Dermis lymphatic vessel endothelial cell (primary cell): ENCODE data around the gene PIGO. TPM values are rescaled to one million over a fixed set of nuclear protein-coding genes. Genes with fewer than 3 reads are reported as not detected.

Experiments
- total RNA-seq: library from RNA; depleted of rRNA; stranded (reverse); fragments of >200 nt; gene quantifications from 2 replicates; pipeline ENCODE4 v1.2.1, GENCODE V29; 2014

PIGO gene
- total RNA-seq, result 7.2 and 7.3 TPM in 2 replicates

DNA sequence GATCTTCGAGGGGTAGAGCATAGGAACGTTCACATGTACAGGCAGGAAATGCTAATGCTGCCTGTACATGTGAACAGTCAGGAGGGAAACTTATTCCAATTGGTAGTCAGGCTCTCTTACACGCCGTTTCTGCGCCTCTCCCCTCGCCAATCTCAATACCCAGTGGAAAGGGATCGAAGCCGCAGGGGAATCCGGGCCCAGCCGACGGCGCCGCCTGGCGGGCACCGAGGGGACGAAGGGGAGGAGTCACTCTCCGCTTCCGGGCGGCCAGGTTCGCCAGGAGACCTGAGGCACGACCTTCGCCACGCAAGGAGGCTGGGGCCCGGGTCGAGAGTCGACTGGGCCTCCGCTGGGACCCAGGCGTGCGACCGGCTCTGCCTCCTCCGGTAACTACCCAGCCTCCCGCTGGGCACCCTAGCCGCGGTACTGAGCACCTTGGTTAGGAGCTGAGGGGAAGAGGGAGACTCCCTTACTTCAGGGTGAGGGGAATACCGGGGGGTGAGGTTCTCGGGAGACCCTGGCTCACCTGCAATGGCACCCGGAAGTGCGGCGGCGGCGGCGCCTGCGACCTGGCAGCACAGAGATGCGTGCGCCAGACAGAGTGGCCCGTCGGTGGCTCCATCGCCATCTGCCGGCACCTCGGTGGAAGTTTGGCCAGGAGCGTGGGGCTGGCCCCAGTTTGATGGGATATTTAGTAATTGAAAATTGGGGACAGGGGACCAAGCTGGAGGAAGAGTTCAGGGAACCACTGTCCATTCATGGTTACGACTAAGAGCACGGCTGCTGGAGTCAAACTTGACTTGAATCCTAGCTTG lies at the start of gene PIGO:
TSS of gene PIGO (minus strand) at position 557 of the 815 bp plus-strand sequence. CDS start 1,026 bp downstream, outside the sequence.

GRCh38 chr9:35115680-35116538 lies 19.5 kb upstream of the PIGO start, which contains the start of gene ATOSB:
TSS of gene ATOSB (minus strand) at chr9:35115862. CDS start at chr9:35108274, 7,588 bp downstream.

DNA sequence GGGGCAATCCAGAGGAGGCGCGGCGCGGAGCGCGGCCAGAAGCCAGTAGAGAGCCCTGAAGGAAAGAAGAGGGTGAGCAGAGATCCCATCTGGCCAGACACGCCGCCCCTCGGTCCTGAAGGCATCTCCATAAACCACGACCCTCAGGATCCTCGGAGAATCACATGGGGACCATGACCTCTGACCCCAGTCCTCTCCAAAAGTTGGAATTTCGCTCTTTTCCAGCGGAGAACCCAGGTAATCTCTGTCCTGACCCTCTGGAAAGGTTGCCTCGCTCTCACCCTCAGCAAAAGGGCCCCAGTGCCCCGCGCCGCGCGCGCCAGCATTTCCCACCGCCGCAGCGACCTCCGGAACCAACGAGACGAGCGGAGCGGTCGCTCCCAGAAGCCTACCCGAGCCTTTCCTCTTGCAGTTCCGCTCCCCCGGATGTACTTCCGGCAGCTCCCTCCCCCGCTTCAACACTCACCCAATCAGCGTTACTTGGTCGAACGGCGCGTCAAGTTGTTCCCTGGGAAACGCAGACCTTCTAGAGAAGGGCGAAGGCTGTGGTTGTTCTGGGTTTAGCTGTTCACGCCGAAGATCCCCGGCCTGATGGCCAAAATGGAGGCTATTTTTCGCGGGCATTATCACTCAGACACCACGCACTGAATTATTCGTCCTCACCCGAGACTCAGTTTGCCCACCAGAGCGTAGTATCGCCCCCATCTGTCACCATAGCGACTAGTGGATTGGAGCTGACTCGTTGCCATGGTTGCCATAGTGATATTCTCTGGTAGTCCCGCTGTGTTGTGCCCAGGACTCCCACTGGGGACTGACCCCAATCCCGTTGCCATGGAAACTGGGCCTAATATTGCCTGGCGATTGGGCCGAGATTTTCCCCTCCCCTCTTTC lies 6.6 kb upstream of the PIGO start, which contains the start of gene STOML2:
TSS of gene STOML2 (minus strand) at position 363 of the 891 bp plus-strand sequence. CDS start at position 326, 37 bp downstream.

DNA sequence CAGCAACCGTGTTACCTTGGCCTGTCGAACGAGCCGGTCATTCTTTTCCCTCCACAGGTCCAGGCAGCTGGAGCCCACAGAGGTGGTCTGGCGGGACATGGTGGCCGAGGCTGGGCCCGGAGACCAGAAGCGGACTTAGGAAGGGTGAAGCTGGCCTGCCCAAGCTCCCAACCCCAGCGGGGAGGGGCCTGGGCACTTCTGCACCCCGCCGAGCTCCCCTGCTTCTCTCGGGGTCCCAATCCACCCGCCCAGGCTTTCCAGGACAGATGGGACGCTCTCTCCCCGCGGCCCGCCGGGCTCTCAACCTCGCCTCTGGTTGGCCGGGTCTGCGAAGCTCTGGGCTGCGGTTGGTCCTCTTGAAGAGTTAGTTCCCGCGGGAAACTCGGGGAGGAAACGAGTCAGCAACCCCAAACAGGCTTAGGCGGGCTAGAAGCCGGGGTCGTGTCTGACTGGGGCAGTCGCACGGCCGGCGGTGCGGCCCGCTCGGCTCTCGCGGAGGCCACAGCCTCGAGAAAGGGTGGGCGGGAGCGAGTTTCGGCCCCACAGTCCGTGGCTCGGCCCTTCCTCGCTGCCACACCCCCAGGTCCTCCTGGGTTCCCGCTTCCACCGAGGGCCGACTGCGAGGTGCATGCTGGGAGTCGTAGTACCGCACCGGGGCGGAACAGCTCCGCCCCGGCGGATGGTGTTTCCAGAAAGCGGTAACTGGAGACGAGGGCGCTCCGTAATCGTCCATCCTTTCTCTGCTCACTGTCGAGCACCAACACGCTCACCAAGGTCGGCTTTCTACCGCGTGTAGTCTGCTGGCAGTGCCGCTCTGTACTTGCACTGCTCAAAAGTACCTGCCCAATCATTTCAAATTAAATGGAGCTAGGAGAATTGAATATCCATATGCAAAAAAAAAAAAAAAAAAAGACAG lies 16.7 kb downstream of the PIGO start, which contains the start of gene FANCG:
TSS of gene FANCG (minus strand) at position 517 of the 916 bp plus-strand sequence. CDS start at position 99, 418 bp downstream.

GRCh38 chr9:35072461-35073278 lies 23.7 kb downstream of the PIGO start, which contains the start of gene VCP:
TSS of gene VCP (minus strand) at chr9:35072625. CDS start at chr9:35072353, 272 bp downstream.

Other genes starting within 250 kb of the PIGO start
- under 0.01 TPM in 1 of 2 replicates, not detected in the other for gene PHF24, start 138.3 kb downstream of the PIGO start, total RNA-seq
- 4.1 TPM in 2 replicates for gene DNAJB5, start 106.8 kb downstream of the PIGO start, total RNA-seq
- 474 and 593 TPM in 2 replicates for gene VCP, start 24.0 kb downstream of the PIGO start, total RNA-seq
- gene FANCG, start 16.6 kb downstream of the PIGO start, total RNA-seq, result 11.4 and 11.9 TPM in 2 replicates
- 159 and 192 TPM in 2 replicates for gene STOML2, start 6.5 kb upstream of the PIGO start, total RNA-seq
- 4.6 and 8.1 TPM in 2 replicates for gene ATOSB, start 19.3 kb upstream of the PIGO start, total RNA-seq
- 18.7 and 19.9 TPM in 2 replicates for gene UNC13B, start 65.4 kb upstream of the PIGO start, total RNA-seq